IPS DF 4.7 (cell line): ENCODE results near the gene CDY1.
"Not testable (repeated sequence)": the region's sequence is repeated elsewhere in the genome, so short reads cannot be mapped to it uniquely, and the experiment has no call there.

Experiments used
- DNase-seq: peaks from one replicate; pipeline ENCODE4 v3.0.0-alpha.2; 2013; ENCODE audit warnings: low spot score; ENCODE audit errors: extremely low read depth

Gene CDY1, protein sequence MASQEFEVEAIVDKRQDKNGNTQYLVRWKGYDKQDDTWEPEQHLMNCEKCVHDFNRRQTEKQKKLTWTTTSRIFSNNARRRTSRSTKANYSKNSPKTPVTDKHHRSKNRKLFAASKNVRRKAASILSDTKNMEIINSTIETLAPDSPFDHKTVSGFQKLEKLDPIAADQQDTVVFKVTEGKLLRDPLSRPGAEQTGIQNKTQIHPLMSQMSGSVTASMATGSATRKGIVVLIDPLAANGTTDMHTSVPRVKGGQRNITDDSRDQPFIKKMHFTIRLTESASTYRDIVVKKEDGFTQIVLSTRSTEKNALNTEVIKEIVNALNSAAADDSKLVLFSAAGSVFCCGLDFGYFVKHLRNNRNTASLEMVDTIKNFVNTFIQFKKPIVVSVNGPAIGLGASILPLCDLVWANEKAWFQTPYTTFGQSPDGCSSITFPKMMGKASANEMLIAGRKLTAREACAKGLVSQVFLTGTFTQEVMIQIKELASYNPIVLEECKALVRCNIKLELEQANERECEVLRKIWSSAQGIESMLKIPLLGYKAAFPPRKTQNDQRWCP

DNA sequence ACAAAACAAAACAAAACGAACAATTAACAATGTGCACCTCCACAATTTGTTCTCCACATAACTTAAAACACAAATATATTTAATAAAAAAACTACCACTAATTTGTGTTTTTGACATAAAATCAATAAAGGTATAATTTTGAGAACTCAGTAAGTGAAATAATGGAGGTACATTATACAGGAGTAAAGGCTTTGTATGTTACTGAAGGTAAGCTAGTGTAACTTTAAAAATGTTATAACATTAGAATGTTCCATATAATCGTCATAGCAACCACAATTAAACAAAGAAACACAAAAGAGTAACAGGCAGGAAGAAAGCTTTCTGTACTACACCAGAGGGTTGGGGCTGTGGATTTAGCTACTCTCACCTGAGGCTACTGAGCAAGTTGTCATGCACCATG is at the start of gene CDY1:
Gene CDY1, plus strand, starts transcription at position 301 of the 400 bp plus-strand sequence. CDS start 326 bp downstream, outside the sequence.
- DNase-seq, result not testable (repeated sequence)

DNA sequence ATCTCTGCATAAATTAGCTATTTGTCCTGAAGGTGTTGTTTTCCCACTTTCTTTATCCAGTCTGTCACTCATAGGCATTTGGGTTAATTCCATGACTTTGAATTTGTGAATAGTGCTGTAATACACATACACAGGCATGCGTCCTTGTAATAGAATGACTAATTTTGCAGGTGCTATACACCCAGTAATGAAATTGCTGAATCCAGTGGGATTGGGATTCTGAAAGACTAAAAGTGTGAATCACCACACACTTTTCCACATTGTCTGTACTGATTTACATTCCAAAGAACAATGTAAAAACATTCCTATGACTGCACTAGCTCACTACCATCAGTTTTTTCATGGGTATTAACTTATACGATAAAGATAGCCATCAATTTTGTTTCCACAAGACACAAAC is 28.6 kb upstream of the CDY1 start:
- DNase-seq, result not testable (repeated sequence)

DNA sequence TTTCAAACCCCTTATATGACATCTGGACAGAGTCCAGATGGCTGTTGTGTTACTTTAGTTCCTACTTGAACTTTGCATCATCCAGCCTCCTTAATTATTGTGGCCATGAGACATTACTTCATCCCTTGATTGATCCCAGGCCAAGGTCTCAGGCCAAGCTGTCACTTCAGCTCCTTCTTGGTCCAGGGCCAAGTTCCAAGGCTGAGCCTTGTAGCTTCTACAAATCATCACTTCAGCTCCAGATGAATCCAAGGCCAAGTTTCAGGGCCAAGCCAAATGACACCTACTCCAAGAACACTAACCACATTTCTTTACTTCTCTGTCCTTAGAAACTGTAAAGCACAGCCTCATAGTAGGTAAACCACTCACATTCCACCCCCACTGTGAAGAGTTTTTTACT is 1.7 kb upstream of the CDY1 start:
- not testable (repeated sequence) for DNase-seq

DNA sequence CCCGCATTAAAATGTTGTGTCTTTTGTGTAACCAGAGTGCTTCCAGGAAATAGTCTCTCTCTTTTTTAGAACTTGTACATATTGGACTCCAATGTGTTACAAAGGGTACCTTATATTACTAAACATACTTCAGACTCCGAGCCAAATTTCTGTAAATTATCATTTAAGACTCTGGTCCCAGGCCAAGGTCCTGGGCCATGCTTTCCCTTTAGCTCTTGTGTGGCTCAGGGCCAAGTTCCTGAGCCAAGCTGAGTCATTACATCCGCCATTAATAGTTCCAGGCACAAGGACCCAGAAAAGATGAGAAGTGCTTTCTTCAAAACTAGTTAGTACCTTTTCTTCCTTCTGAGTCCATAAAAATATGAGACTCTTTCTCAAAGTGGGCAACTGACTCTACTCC is 4.6 kb downstream of the CDY1 start:
- not testable (repeated sequence) for DNase-seq

DNA sequence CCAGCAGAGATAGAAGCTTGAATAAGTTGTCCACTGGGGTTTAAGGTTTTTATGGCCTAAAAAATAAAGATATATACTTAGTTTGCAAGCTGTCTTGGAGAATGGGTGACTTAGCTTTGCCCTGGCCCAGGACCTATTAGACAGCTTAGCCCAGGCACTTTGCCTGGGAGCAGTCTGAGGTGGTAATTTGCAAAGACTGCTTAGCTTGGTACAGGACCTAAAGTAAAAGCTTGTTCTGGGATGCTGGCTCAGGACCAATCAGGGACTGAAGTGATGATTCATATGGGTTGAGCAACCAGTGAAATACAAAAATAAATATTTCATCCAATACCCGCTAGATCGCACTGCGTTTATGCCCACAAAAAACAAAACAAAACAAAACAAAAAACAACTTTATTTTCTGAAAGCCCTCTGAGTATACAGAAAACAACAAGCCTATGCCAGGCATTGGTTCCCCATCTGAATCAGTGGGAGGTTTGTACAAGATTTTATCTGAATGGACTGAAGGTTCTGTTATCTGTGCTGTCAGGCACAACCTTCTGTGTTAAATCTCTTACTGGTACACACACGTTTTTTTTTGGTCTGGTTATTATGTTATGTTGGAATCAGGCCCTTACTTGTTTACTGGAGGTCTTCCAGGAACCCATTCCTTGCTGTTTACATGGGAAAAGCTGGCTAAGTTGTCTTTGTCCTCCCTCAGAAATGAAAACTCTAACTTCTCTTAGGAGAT is 8.6 kb downstream of the CDY1 start:
- not testable (repeated sequence) for DNase-seq

DNA sequence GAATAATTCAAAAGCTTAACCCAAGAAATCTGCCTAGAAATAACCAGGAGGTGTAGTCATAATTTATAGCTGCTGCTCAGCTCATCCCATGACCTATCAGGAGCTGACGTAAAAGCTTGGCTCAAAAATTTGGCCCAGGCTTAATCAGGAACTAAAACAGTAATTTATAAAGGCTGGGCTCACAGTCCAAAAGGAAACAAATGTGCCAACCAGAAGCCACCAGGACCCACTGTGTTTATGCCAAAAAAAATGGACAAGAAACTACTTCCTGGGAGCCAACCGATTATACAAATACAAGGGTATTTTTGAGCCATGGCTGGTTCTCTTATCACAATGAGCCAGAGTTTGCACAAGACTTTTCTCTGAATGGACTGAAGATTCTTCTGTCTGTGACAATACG is 17.9 kb downstream of the CDY1 start:
- not testable (repeated sequence) for DNase-seq

DNA sequence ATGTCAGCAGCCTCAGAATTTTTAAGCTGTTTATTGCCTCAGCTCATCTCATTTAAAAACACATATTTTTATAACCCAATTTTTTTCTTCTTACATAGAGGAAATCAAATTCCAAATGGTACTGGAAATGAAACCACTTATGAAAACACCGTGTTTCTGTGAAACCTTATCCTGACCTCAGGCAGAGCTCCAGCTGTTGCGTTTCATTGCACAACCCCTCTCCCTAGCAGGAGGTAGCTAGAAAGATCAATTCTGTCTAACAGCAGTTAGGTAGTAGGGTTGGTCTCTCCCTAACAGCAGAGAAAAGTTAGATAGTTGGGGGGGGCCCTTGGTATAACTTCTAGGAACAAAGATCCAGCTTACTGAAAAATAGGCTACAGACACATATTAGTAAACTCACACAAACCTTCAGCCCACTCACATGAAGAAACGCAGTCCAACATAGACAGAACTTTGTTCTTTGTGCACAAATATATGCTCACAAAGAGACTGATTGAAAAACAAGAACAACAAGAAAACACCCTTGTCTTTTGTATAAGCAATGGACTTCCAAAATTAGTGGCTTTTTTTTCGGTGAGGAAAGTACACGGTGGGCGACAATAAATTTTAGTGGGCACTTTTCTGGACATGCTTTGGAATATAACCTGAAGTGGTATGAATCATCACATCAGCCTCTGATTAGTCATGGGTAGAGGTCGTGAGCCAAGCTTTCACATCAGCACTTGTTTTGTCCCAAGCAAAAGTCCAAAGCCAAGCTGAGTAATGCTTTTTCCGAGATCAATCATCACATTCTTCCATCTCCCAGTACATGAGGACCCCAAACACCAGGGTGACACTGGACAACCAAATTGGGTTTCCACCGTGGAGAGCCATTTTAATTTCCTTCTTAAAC is 21.4 kb downstream of the CDY1 start:
- not testable (repeated sequence) for DNase-seq
